ENCODE measurements around the gene KIF26A.
"Not testable (repeated sequence)": the region's sequence is repeated elsewhere in the genome, so short reads cannot be mapped to it uniquely, and the experiment has no call there.

KIF26A gene

GRCh38 chr14:104225278-104226190 is 87.1 kb downstream of the KIF26A start:
- not testable (repeated sequence) for DNase-seq

DNA sequence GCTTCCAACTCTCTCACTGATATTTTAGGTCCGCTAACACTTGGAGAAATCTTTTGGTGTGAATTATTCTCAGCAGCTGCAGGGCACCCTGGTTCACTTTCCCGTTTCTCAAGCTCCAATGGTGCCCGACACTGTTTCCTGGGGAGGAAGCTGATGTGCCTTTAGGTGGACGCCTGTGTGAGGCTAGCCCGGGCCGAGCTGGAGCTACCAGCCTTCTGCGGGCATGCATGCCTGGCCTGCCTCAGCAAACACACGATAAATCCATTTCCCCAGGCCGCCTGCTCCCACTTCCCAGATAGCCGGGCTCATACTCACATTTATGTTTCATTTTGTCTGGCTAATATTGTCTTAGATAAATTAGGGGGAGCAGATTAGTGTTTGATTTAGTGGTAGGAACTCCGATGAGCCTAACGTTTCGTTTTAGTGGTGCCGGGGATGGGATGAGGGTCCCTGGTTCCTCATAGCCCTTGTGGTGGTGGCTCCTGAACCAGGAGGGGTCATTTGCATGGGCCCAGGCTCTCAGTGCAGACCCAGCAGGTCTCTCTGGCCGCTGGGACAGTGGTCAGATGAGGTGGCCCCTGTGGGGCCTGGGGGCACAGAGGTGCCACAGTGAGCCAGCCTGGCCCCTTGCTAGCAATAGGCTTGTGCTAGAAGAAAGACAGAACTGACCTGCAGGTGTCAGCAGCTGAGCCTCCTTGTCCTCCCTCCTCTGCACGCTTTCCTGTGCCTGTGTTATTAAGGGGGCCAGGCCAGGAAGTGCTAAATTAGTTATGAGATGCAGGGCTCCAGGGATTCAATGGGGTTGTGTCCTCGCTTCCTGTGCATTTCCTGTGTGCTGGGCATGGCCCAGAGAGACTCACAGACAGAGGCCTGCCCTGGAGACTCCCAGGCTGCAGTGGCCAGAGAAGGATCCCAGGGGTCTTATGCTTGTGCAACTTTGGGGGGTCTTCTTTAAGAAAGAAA is 88.3 kb downstream of the KIF26A start:
- no peak for DNase-seq

DNA sequence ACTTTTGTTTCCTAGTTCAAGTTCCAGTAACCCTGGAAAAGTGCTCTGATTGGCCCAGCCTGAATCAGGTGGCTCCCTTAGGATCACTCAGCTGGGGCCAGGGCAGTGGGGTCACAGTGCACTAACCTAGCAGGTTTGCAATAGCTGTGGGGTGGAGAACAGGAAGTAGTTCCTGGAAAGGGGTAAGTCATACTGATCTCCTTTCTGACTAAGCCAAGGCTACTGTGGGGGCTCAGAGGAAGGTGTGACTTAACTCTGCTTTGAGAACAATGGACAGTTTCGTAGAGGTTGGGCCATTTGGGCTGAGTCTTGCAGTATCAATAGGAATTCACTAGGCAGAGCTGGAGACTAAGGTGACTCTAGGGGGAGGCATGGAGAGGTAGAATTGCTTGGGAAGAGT is 89.4 kb downstream of the KIF26A start:
- DNase-seq: no peak

DNA sequence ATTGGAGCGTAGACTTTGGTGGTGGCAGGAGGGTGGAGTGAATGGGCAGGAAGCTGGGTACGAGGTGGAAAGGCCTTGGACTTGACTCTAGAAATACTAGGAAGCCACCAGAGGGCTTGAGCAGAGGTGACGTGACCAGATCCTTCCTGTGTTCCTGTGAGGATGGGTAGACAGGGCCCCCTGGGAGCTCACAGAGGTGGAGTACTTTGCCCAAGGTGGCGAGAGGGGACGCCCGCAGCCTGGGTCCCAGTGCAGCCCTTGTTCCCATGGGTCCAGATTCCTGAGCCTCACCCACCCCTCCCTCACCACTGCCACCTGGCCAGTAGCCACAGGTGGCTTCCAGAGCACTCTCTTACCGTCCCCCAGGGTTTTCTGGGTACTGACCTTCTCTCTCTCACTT is 89.8 kb downstream of the KIF26A start:
- no peak for DNase-seq

DNA sequence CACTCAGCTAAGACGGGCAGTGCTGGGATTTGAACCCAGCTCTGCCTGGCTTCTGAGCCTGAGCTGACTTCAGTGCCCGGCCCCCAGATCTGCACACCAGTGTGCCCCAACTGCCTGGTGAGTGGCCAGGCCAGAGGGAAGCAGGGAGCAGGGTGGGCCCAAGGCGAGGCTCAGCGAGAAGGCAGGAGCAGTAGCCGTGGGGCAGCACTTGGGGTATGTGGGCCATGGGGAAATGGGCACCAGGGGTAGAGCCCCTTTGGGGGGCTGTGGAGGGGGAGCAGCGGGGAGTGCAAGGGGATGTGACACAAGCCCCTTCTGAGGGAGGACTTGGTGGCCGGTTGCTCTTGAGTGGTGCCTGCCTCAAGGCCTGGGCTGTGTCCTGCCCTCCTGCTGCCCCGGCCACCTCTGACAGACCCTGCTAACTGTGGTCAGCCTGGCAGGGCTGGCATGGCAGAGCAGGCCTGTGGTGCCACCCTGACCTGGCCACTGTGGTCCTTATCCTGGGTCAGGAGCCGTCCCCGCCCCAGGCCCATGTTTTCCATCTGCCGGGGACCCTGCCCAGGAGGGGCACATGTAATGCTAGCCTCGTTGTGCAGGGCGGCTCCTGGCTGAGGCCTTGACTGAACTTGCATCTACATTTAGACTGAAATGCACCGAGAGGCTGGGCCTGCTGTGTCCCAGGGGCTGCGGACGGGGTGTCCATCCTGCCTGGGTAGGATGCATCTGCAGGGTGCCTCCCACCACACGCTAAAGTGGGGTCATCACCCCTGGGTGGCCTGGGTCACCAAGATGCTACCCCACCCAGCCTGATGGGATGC is 90.5 kb downstream of the KIF26A start:
- no peak for DNase-seq

- DNase-seq: no peak
These were observed 91.2 kb downstream of the KIF26A start for GRCh38 chr14:104229534-104230055.

GRCh38 chr14:104230119-104230815 is 91.9 kb downstream of the KIF26A start:
- no peak for DNase-seq
